Kasumi-1 (cell line): ENCODE data around the gene ABCG2.

Experiments used
- DNase-seq, 2 experiments: peaks; one replicate each; lab custom pipeline; 2025; lab: John Stamatoyannopoulos, UW

ABCG2 gene

GRCh38 chr4:88158489-88159228 lies at the start of gene ABCG2:
ABCG2 (minus strand) TSS chr4:88158639; CDS start chr4:88139995, 18,644 bp downstream.
- DNase-seq, result peak; percentile 10 to 33

- no peak for DNase-seq
Measured at GRCh38 chr4:88208156-88208555, 49.7 kb upstream of the ABCG2 start.

- no peak for DNase-seq
Measured at GRCh38 chr4:88207171-88207570, 48.7 kb upstream of the ABCG2 start.

- DNase-seq, result peak; percentile 48 to 51
Measured at GRCh38 chr4:88204882-88205281, 46.4 kb upstream of the ABCG2 start.

- no peak for DNase-seq
Measured at GRCh38 chr4:88202443-88202842, 44.0 kb upstream of the ABCG2 start.

- no peak for DNase-seq
Measured at GRCh38 chr4:88200186-88200585, 41.7 kb upstream of the ABCG2 start.

- DNase-seq, result no peak
Measured at GRCh38 chr4:88196523-88197185, 38.2 kb upstream of the ABCG2 start.

GRCh38 chr4:88196013-88196365 lies 37.5 kb upstream of the ABCG2 start:
- DNase-seq, result no peak

- DNase-seq, result no peak
Measured at GRCh38 chr4:88195328-88196012, 37.0 kb upstream of the ABCG2 start.

GRCh38 chr4:88191404-88191803 lies 33.0 kb upstream of the ABCG2 start:
- no peak for DNase-seq

- no peak for DNase-seq
Measured at GRCh38 chr4:88189881-88190585, 31.6 kb upstream of the ABCG2 start.

- DNase-seq, result no peak
Measured at GRCh38 chr4:88189418-88189738, 30.9 kb upstream of the ABCG2 start.

GRCh38 chr4:88188738-88189417 lies 30.4 kb upstream of the ABCG2 start:
- DNase-seq, result no peak

- no peak for DNase-seq
Measured at GRCh38 chr4:88187766-88188165, 29.3 kb upstream of the ABCG2 start.

GRCh38 chr4:88185906-88186305 lies 27.5 kb upstream of the ABCG2 start:
- no peak for DNase-seq

GRCh38 chr4:88179261-88179660 lies 20.8 kb upstream of the ABCG2 start:
- DNase-seq, result no peak

- DNase-seq, result no peak
Measured at GRCh38 chr4:88178626-88179231, 20.3 kb upstream of the ABCG2 start.

GRCh38 chr4:88177983-88178625 lies 19.7 kb upstream of the ABCG2 start:
- peak; percentile 74 to 78 for DNase-seq

- DNase-seq, result no peak
Measured at GRCh38 chr4:88172987-88173386, 14.5 kb upstream of the ABCG2 start.

GRCh38 chr4:88171206-88171605 lies 12.8 kb upstream of the ABCG2 start:
- DNase-seq, result no peak

- no peak for DNase-seq
Measured at GRCh38 chr4:88169298-88169697, 10.9 kb upstream of the ABCG2 start.
